PC-9 (cell line): Measurements from ENCODE around the gene MYBPH. TPM values are rescaled to one million over a fixed set of nuclear protein-coding genes. Genes with fewer than 3 reads are reported as not detected.

Experiments used
- BruUV-seq: library from RNA; stranded (reverse); fragments of 400-500 nt; replicated peaks from 2 replicates; lab custom pipeline; 2021; lab: Mats Ljungman, UMichigan
- CTCF ChIA-PET: fragments of 300-600 bp; sonication (Branson Sonifier 250); formaldehyde crosslinking; loops from one replicate; lab custom pipeline; 2022; ENCODE audit warnings: antibody characterized with exemption; lab: Charles Lee
- POLR2A ChIA-PET: fragments of 300-600 bp; sonication (Branson Sonifier 250); formaldehyde crosslinking; loops from one replicate; lab custom pipeline; 2022; ENCODE audit warnings: antibody characterized with exemption; ENCODE audit not compliant: unreplicated experiment; lab: Charles Lee
- DNase-seq, 2 experiments: peaks; one replicate each; pipeline versions ENCODE4 v3.0.0 to v3.0.0-alpha.2; 2015 to 2022; ENCODE audit warnings: mixed read lengths in 1 of 2
- H2AFZ ChIP-seq: fragments of 200-600 bp; sonication (generic); 2 replicates; pipeline ENCODE4 v1.8.1; 2017; ENCODE audit warnings: antibody characterized with exemption
- H3F3A ChIP-seq: fragments of 200-600 bp; sonication (generic); 2 replicates; pipeline ENCODE4 v1.8.1; 2017; ENCODE audit warnings: antibody characterized with exemption, mild to moderate bottlenecking, low read depth; ENCODE audit not compliant: insufficient read depth
- H3K27ac ChIP-seq: fragments of 200-600 bp; sonication (generic); 2 replicates; pipeline ENCODE4 v1.6.1; 2016; ENCODE audit warnings: mixed run types
- H3K27me3 ChIP-seq: fragments of 200-600 bp; sonication (generic); 2 replicates; pipeline ENCODE4 v1.6.1; 2016; ENCODE audit warnings: low read depth, mixed run types; ENCODE audit not compliant: insufficient read depth
- H3K36me3 ChIP-seq: fragments of 200-600 bp; sonication (generic); 2 replicates; pipeline ENCODE4 v1.6.1; 2016; ENCODE audit warnings: low read depth, mixed run types
- H3K4me1 ChIP-seq: fragments of 200-600 bp; sonication (generic); replicated peaks from 2 replicates; pipeline ENCODE4 v1.6.1; 2016; ENCODE audit warnings: mixed run types; ENCODE audit not compliant: insufficient read depth
- H3K4me2 ChIP-seq: fragments of 200-600 bp; sonication (generic); 2 replicates; pipeline ENCODE4 v1.6.1; 2017; ENCODE audit warnings: mixed run types
- H3K4me3 ChIP-seq: fragments of 200-600 bp; sonication (generic); 2 replicates; pipeline ENCODE4 v1.6.1; 2016; ENCODE audit warnings: mixed run types
- H3K79me2 ChIP-seq: fragments of 200-600 bp; sonication (generic); 2 replicates; pipeline ENCODE4 v1.6.1; 2017; ENCODE audit warnings: low read depth, mixed run types
- H3K9me2 ChIP-seq: fragments of 200-600 bp; sonication (generic); 2 replicates; pipeline ENCODE4 v1.8.1; 2017; ENCODE audit warnings: mild to moderate bottlenecking; ENCODE audit not compliant: insufficient read depth
- H3K9me3 ChIP-seq: fragments of 200-600 bp; sonication (generic); 2 replicates; pipeline ENCODE4 v1.8.1; 2016; ENCODE audit warnings: low read depth; ENCODE audit not compliant: insufficient read depth
- H4K20me1 ChIP-seq: fragments of 200-600 bp; sonication (generic); 2 replicates; pipeline ENCODE4 v1.8.1; 2017; ENCODE audit not compliant: insufficient read depth
- CTCF ChIP-seq: fragments of 200-600 bp; sonication (generic); conservative IDR thresholded peaks from 2 replicates; pipeline ENCODE4 v1.6.1; 2017; ENCODE audit warnings: mixed run types, antibody characterized with exemption, mild to moderate bottlenecking, moderate library complexity
- EZH2 ChIP-seq: fragments of 200-600 bp; sonication (generic); IDR thresholded peaks from 2 replicates; pipeline ENCODE4 v1.8.0; 2017; ENCODE audit warnings: antibody characterized with exemption, low read depth
- intact Hi-C: fragments of 100-400 bp; cut with micrococcal nuclease; formaldehyde crosslinking; loops from one replicate; pipeline ENCODE4 v1.10.0; 2022; ENCODE audit not compliant: unreplicated experiment
- total RNA-seq: library from RNA; stranded (reverse); gene quantifications from 2 replicates; pipeline ENCODE4 v1.2.3, GENCODE V29; 2021

The MYBPH gene
- total RNA-seq, 1 experiment from 2014 or later = not detected

GRCh38 chr1:203148579-203148978 lies 27.0 kb downstream of the MYBPH start:
- TF ChIP-seq EZH2 (no peak), CTCF (no peak)
- Histone ChIP-seq H3K27ac (no peak overlapping the region), H3K4me1 (peaks cover 36% of the 10 kb centered on the region), H2AFZ (no peak overlapping the region), H4K20me1 (no peaks in the 10 kb centered on the region), H3K79me2 (no peaks in the 10 kb centered on the region; the same call in 1 of the 2 replicates), H3K4me3 (no peak overlapping the region), H3K36me3 (no peaks in the 10 kb centered on the region), H3K9me2 (no peaks in the 10 kb centered on the region), H3F3A (peaks cover 31% of the 10 kb centered on the region), H3K4me2 (no peak overlapping the region), H3K27me3 (no peaks in the 10 kb centered on the region), H3K9me3 (no peaks in the 10 kb centered on the region)
- DNase-seq = no peak
- ChIA-PET CTCF (interaction anchor here (0.5 kb wide), 1 partner anchor 158 kb away, joined by 4 read pairs; no protein-coding TSS in a partner anchor), POLR2A (interaction anchor here (0.7 kb wide), 1 partner anchor 371 kb away, joined by 7 read pairs; no protein-coding TSS in a partner anchor)
- BruUV-seq = no TSS peak
- intact Hi-C loops = no loop called here

- no peak overlapping the region for H2AFZ ChIP-seq
- H3K79me2 ChIP-seq = no peaks in the 10 kb centered on the region; the same call in 1 of the 2 replicates
- no peaks in the 10 kb centered on the region for H3K36me3 ChIP-seq
- no peak overlapping the region for H3K27ac ChIP-seq
- no TSS peak for BruUV-seq
- H4K20me1 ChIP-seq = no peaks in the 10 kb centered on the region
- H3K9me2 ChIP-seq = no peaks in the 10 kb centered on the region
- no peak overlapping the region for H3K4me2 ChIP-seq
- no peaks in the 10 kb centered on the region for H3K9me3 ChIP-seq
- POLR2A ChIA-PET = no interaction called here
- H3K27me3 ChIP-seq = no peaks in the 10 kb centered on the region
- no peak for TF ChIP-seq EZH2
- peak; percentile 64 for TF ChIP-seq CTCF
- intact Hi-C loops = no loop called here
- H3K4me3 ChIP-seq = no peak overlapping the region
- CTCF ChIA-PET = interaction anchor here (0.5 kb wide), 1 partner anchor 158 kb away, joined by 4 read pairs; no protein-coding TSS in a partner anchor
- peaks cover 26% of the 10 kb centered on the region for H3F3A ChIP-seq
- no peak for DNase-seq
- peaks cover 32% of the 10 kb centered on the region for H3K4me1 ChIP-seq
These were observed 27.5 kb downstream of the MYBPH start for GRCh38 chr1:203148127-203148526.

- no TSS peak for BruUV-seq
- no peak for DNase-seq
- peaks cover 19% of the 10 kb centered on the region for H3F3A ChIP-seq
- no peaks in the 10 kb centered on the region for H3K9me2 ChIP-seq
- H3K4me1 ChIP-seq = peaks cover 24% of the 10 kb centered on the region
- no peaks in the 10 kb centered on the region for H3K9me3 ChIP-seq
- H3K4me2 ChIP-seq = no peak overlapping the region
- no peak overlapping the region for H3K27ac ChIP-seq
- H3K4me3 ChIP-seq = no peak overlapping the region
- H2AFZ ChIP-seq = no peak overlapping the region
- no peak for TF ChIP-seq CTCF
- no peak for TF ChIP-seq EZH2
- no peaks in the 10 kb centered on the region for H4K20me1 ChIP-seq
- ChIA-PET POLR2A (no interaction called here), CTCF (interaction anchor here (0.6 kb wide), 1 partner anchor 25 kb away, joined by 3 read pairs; no protein-coding TSS in a partner anchor)
- no peaks in the 10 kb centered on the region; the same call in 1 of the 2 replicates for H3K79me2 ChIP-seq
- intact Hi-C loops = no loop called here
- H3K27me3 ChIP-seq = no peaks in the 10 kb centered on the region
- H3K36me3 ChIP-seq = no peaks in the 10 kb centered on the region
These were observed 28.2 kb downstream of the MYBPH start for GRCh38 chr1:203147376-203147775.
